HG03520 (cell line): Measurements from ENCODE around the gene SHLD1.
"Not testable (repeated sequence)": the region's sequence is repeated elsewhere in the genome, so short reads cannot be mapped to it uniquely, and the experiment has no call there.

Source experiments
- ATAC-seq: cut with Tn5 transposase; IDR thresholded peaks from one replicate; pipeline ENCODE4 v1.9.1; 2021; ENCODE audit warnings: mild to moderate bottlenecking, moderate library complexity; ENCODE audit not compliant: unreplicated experiment

The SHLD1 gene

DNA sequence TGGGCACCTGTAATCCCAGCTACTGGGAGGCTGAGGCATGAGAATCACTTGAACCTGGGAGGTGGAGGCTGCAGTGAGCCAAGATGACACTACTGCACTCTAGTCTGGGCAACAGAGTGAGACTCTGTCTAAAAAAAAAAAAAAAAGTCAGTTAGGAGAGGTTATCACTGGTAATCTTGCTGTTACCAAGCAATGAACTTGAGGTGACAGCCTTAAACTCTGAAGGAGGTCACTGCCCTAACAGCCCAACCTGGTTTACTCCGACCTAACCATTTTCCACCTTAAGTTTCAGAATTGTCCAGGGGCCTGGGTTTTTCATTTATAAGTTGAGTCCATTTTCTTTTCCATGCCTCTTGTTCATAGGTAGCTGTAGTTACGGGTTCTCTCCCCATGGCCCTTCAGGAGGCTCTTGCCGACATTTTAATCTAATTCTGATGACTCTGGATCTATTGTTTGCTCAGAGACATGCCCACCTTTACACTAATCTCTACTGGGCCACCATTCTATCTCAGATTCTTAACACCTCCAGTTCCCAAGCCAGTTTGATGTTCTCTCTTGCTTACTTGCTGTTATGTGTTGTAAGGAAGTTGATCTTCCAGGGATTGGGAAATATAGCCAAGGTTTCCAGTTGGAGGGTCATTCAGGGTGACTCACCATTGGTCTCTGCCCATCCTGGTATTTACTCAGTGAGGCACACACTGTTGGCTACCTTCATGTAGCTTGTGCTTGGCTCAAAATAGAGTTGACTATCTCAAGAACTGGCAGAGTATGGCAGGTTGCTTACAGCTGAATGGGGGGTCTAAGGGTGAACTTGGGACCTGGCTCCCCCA is 29.1 kb downstream of the SHLD1 start:
- ATAC-seq: no peak

- ATAC-seq: no peak
Observed at GRCh38 chr20:5780846-5781217, 30.6 kb downstream of the SHLD1 start.

GRCh38 chr20:5781367-5781766 is 31.2 kb downstream of the SHLD1 start:
- not testable (repeated sequence) for ATAC-seq

DNA sequence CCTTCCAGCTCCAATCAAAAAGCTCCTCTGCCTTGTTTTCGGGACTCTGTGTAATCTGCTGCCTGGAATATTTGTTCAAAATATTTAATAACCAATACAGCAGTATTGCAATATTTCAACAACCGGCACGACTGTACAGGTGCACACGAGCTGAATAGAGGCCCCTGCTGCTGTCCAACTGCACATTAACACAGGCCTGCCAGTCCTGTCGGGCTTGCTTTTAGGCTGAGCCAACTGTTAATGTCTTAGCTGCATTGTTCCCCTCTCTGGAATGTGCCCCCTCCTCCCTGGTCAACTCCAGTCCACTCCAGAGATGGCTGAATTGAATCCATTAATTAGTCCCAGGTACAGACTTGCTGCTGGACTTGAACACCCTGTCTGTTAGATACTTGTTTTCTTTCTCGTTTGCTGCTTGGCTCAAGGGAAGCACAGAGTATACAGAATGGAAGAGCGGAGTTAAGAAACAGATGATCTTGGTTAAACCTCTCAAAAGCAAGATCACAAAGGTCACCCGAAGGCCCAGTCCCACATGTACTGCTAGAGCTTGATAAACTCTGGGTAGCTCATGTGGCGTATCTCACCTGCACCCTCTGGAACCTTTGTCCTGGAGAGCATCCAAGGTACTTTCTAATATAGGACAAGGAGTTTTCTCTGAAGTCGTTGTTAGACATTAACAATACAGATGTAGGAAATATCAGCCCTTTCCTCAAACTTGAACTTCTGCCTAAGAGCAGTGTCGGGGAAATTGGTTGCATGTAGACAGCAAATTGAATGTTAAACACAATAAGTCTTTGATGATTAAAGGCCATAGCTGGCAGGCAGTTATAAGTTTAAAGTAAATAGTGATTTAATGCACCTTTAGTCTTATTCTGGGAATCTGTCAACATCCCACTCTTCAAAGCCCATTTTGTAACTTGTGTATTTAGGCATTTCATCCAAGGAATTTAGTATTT is 31.9 kb downstream of the SHLD1 start:
- no peak for ATAC-seq

DNA sequence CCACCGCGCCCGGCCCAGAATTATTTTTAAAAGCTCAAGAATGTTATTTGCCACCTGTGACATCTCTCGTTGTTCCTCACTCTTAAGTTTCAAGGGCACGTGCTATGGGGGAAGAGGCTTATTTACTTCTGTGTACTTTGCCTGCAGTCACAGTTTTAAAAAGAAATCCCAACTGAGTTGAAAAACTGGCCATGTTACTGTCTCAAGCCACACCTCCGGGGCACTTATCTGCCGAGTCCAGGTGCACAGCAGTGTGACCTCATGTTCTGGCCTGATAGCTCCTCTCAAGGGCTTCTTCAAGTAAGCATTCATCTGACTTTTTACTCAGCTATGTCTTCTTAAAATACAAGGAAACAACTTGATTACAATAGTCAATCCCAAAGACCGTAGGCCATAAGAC is 34.5 kb downstream of the SHLD1 start:
- ATAC-seq: no peak

DNA sequence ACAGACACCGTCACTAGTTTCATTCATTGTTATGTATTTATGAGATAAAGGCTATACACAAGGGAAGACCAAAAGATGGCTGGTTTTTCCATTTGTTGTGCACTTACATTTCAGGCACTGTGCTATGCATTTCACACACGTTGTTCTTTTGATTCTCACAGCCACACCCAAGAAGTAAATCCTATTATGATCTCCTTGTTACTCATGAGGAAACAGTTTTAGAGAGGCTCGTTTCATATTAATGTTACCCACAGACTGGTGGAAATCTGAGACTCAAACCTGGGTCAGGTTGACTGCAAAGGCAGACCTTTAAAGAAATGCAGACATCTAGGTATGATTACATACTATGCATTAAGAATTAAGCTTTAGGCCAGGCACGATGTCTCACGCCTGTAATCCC is 34.9 kb downstream of the SHLD1 start:
- no peak for ATAC-seq

DNA sequence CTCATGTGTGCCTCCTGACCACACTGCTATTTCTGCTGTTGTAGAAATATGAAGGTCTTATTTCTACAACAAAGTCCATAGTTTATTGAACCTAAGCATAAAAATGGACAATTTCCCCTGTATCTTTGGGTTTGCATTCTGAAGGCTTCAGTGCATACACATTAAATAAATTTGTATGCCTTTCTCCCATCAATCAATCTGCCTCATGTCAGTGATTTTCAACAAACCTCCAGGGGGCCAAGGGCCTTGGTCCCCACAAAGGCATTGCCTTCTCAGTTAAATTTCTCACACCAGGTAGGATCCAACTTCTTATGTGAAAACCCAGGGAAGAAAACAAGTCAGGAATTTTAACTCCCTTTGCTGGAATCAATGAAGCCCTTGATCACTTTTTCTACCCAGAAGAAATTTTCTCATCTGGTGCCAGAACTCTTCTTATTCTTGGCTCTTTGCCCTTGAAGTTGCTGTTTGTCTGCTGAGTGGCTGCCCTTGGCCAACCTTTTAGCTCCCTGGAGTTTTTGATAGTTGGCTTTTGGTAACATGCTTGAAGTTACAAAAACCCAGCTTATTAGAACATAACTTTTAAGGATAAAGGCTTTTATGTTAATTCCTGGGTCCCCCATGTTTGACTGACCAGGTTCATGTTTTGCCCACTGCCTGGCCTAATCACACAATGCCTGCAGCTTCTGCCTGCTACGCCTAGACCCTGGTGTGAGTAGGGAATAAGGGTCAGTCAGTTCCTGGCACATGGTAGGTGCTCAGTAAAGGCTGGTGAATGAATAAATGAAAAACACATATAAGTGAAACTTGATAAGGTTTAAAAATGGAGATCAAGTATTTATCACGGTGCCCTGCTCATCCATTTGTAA is 37.0 kb downstream of the SHLD1 start:
- no peak for ATAC-seq

- ATAC-seq: no peak
Observed at GRCh38 chr20:5787796-5788165, 37.6 kb downstream of the SHLD1 start.

DNA sequence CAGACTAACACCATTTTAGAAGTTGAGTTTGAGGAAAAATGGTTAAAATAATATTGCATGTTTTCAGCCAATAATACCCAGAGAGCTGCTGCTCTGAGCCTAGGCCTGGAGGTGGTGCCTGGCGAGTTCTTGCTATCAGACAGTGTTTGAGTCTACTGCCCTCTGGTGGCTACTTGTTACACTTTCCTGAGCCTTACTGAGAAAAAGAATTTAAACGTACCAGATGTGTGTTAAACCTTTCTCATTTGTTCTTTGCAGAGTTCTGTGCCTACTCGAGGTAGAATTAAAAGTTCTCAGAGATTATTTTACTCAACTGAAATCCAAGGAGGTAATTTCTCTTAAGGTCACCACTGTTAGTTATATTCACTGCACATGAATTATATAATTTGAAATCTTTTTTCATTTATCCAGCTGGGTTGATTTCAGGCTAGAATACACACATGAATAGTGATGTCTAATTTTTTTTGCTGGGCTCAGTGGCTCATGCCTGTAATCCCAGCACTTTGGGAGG is 38.2 kb downstream of the SHLD1 start:
- peak; percentile 84 for ATAC-seq

- no peak for ATAC-seq
Observed at GRCh38 chr20:5789827-5790226, 39.6 kb downstream of the SHLD1 start.

DNA sequence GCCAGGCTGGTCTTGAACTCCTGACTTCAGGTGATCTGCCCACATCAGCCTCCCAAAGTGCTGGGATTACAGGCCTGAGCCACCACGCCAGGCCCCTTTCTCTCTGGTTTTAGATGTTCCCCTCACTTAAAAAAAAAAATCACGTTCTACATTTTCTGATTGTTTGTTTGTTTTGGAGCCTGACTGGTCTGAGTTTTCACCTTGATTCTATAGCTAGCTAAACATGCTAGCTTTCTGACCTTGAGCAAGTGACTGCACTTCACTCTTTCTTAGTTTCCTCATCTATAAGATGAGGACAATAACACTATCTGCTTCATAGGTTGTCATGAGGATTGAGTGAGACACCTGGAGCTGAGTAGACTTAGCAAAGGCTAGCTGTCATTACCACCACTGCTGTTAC is 43.7 kb downstream of the SHLD1 start:
- no peak for ATAC-seq

DNA sequence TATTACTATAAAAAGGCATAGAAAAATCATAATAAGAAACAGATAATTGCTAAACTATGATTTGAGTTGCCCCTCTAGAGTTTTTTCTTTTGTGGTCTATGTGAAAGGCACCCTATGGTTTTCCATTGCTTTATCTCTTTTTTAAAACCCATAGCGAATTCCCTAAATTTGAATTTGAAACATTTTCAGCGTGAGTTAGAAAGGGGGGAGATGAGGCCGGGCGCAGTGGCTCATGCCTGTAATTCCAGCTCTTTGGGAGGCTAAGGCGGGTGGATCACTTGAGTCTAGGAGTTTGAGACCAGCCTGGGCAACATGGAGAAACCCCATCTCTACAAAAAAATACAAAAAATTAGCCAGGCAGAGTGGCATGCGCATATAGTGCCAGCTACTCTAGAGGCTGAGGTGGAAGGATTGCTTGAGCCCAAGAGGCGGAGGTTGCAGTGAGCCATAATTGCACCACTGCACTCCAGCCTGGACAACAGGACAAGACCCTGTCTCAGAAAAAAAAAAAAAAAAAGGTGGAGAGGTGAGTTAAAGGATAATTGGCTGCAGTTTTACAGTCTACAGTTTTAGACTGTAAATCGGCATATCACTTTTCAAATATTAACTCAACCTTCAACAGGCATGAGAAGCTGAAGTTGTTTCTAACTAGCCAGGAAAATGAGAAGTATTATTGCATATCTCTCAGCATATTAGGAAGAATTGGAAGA is 46.3 kb downstream of the SHLD1 start:
- no peak for ATAC-seq

GRCh38 chr20:5797165-5797564 is 47.0 kb downstream of the SHLD1 start:
- ATAC-seq: no peak

DNA sequence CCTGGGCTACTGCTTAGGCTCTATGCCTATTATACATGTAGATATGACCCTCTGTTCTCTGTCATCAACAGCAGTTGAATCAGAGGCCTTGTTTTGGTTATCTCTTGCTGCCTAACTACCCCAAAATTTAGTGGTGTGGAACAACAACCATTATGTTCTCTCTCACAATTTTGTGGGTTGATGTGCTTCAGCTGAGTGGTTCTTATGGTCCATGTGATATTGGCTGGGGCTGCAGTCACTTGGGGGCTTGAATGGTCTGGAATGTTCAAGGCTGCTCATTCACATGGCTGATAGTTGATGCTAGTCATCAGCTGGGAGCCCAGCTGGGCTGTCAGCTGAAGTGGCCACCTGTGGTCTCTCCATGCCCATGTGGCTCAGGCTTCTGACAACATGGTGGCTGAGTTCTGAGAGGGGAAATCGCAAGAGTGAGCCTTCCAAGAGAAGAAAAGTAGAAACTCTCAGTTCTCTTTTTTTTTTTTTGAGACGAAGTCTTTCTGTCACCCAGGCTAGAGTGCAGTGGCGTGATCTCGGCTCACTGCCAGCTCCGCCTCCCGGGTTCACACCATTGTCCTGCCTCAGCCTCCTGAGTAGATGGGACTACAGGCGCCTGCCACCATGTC is 47.8 kb downstream of the SHLD1 start:
- ATAC-seq: peak; percentile 91

GRCh38 chr20:5803754-5804303 is 53.6 kb downstream of the SHLD1 start:
- ATAC-seq: not testable (repeated sequence)

GRCh38 chr20:5806457-5807263 is 56.5 kb downstream of the SHLD1 start:
- ATAC-seq: no peak

- ATAC-seq: no peak
Observed at GRCh38 chr20:5807431-5807830, 57.2 kb downstream of the SHLD1 start.

DNA sequence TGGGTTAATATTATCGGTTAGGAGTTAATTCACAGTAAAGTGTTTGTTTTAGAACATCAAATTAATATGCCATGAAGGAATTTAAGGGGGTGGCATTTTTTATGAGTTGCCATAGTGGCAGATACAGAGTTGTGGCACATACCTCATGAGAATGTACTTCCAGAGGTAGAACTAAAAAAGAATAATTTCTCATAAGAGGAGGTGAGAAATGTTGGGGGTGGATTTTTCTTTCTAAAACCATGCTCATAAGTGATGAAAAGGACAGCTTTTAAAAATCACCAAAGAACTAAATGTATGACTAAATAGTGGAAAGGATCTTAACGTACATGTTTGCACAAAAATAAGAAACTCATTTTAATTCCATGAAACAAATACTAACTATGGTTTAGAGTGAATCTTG is 58.7 kb downstream of the SHLD1 start:
- no peak for ATAC-seq

DNA sequence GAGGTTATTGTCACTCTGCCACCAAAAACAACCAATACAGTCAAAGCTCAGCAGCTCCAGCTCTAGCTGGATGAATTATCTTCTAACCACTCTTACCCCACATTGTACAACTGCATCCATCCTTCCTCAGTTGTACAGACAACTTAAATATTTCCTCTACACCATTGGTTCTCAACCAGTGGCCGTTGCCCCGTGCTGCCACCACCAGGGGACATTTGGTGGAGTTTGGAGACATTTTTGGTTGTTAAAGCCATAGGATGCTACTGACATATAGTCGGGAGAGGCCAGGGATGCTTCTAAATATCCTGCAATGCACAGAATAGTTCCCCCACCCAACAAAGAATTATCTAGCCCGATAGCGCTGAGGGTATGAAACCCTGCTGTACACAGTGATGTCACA is 59.3 kb downstream of the SHLD1 start:
- no peak for ATAC-seq
